Measurements from ENCODE around the gene PKDCC.

The PKDCC gene

DNA sequence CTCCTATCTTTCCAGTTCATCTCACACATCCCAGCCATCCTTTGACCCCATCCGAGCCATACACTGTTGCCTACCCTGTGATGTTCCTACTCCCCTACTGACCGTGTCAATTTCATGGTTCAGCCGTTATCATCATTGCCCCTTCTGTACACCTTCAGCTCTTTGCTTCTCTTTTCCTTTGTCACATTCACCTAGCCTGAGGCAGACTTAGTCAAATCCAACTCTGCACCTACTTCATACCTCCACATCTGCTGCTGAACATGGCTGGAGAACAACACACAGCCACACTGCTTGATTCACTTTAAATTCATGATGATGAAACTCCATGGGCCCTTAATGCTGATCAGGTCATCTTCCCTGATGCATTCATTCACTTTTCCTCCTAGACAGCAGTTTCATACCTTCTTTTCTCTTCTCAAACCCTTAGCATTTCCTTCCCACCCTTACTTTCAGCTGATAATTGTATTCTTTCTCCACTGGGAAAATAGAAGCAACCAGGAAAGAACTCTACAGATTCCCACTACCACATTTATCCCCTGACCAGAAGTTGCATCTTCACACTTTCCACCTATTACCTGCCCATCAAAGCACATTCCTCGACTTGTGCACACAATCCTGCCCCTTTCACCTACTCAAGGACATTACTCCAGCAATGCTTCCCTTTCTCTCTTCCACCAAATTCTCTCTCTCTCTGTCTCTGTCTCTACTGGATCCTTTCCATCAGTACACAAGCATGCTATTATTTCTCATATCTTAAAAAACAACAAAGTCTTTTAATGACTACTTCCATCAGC is 59.6 kb downstream of the PKDCC start:
- DNase-seq (ENCODE audit: low read depth in 3 of 3): no peak
